ENCODE data around the gene BMS1. TPM values are rescaled to one million over a fixed set of nuclear protein-coding genes. Genes with fewer than 3 reads are reported as not detected.

The BMS1 gene
- total RNA-seq, 6 experiments from 2014 or later = 20.3 to 23.3 (median 22.7) TPM

GRCh38 chr10:42753126-42753506 lies 29.5 kb upstream of the BMS1 start:
- DNase-seq = peak; percentile 27
- peak; percentile 78 for TF ChIP-seq CTCF (IDR thresholded peaks at IDR 0.05)

GRCh38 chr10:42753507-42754154 lies 29.0 kb upstream of the BMS1 start:
- 0 out of 2 replicates have a peak, but pooled peaks cover 5% of the 10 kb centered on the region for H3K4me1 Mint-ChIP-seq (ENCODE audit: low read depth)
- peak; percentile 35; the same call in 1 of the 2 replicates for TF ChIP-seq CTCF (IDR thresholded peaks at IDR 0.05)

More at GRCh38 chr10:42753126-42753506, 29.5 kb upstream of the BMS1 start:
- H3K4me1 Mint-ChIP-seq (ENCODE audit: low read depth) = 0 out of 2 replicates have a peak, but pooled peaks cover 5% of the 10 kb centered on the region
- H3K9me3 Mint-ChIP-seq = no peaks in the 10 kb centered on the region
- H3K36me3 Mint-ChIP-seq (ENCODE audit: low read depth) = no peaks in the 10 kb centered on the region
- peak overlapping the region; percentile 79 for H3K4me3 Mint-ChIP-seq
- H3K27ac Mint-ChIP-seq = no peak overlapping the region
- peaks cover 20% of the 10 kb centered on the region for H3K27me3 Mint-ChIP-seq (ENCODE audit: insufficient read depth)

GRCh38 chr10:42754155-42755027 lies 28.2 kb upstream of the BMS1 start:
- no peak for TF ChIP-seq CTCF (IDR thresholded peaks at IDR 0.05)
- H3K27me3 Mint-ChIP-seq (ENCODE audit: insufficient read depth) = peaks cover 20% of the 10 kb centered on the region
- DNase-seq = no peak
- no peaks in the 10 kb centered on the region for H3K9me3 Mint-ChIP-seq
- H3K27ac Mint-ChIP-seq = no peak overlapping the region
- H3K36me3 Mint-ChIP-seq (ENCODE audit: low read depth) = no peaks in the 10 kb centered on the region
- H3K4me1 Mint-ChIP-seq (ENCODE audit: low read depth) = 0 out of 2 replicates have a peak, but pooled peaks cover 5% of the 10 kb centered on the region
- H3K4me3 Mint-ChIP-seq = peak overlapping the region; percentile 79; the same call in 1 of the 2 replicates

More at GRCh38 chr10:42753507-42754154, 29.0 kb upstream of the BMS1 start:
- Mint-ChIP-seq H3K4me3 (peak overlapping the region; percentile 79), H3K9me3 (no peaks in the 10 kb centered on the region), H3K27ac (no peak overlapping the region), H3K36me3 (ENCODE audit: low read depth) (no peaks in the 10 kb centered on the region), H3K27me3 (ENCODE audit: insufficient read depth) (peaks cover 20% of the 10 kb centered on the region)
- DNase-seq = no peak

GRCh38 chr10:42755028-42755451 lies 27.6 kb upstream of the BMS1 start:
- 0 out of 2 replicates have a peak, but pooled peaks cover 5% of the 10 kb centered on the region for H3K4me1 Mint-ChIP-seq (ENCODE audit: low read depth)
- H3K9me3 Mint-ChIP-seq = no peaks in the 10 kb centered on the region
- H3K36me3 Mint-ChIP-seq (ENCODE audit: low read depth) = no peaks in the 10 kb centered on the region
- H3K27ac Mint-ChIP-seq = no peak overlapping the region
- H3K27me3 Mint-ChIP-seq (ENCODE audit: insufficient read depth) = peaks cover 20% of the 10 kb centered on the region
- TF ChIP-seq CTCF (IDR thresholded peaks at IDR 0.05) = no peak
- H3K4me3 Mint-ChIP-seq = no peak overlapping the region
- DNase-seq = no peak

GRCh38 chr10:42755556-42756093 lies 27.0 kb upstream of the BMS1 start:
- DNase-seq = no peak
- Mint-ChIP-seq H3K4me1 (ENCODE audit: low read depth) (0 out of 2 replicates have a peak, but pooled peaks cover 5% of the 10 kb centered on the region), H3K9me3 (no peaks in the 10 kb centered on the region), H3K27me3 (ENCODE audit: insufficient read depth) (peaks cover 20% of the 10 kb centered on the region), H3K27ac (no peak overlapping the region), H3K4me3 (no peak overlapping the region), H3K36me3 (ENCODE audit: low read depth) (no peaks in the 10 kb centered on the region)
- TF ChIP-seq CTCF (IDR thresholded peaks at IDR 0.05) = no peak
